H1 (cell line): ENCODE measurements around the gene DISC1. TPM values are rescaled to one million over a fixed set of nuclear protein-coding genes. Genes with fewer than 3 reads are reported as not detected.

Experiments
- HDAC2 ChIP-seq, 2 experiments: fragments of 300-600 bp in 1 of 2; sonication (generic) in 1 of 2; IDR thresholded peaks; 2 replicates each; pipeline ENCODE4 v1.6.1; 2011 to 2012; ENCODE audit warnings: low read depth in 2 of 2, low read length in 2 of 2, mild to moderate bottlenecking in 2 of 2, moderate library complexity in 2 of 2, borderline replicate concordance in 1 of 2, inconsistent platforms in 1 of 2
- polyA plus RNA-seq, 7 experiments: library from polyadenylated mRNA; depleted of rRNA in 3 of 7; stranded (reverse) in 5 of 7; unstranded in 2 of 7; fragments of >200 nt in 5 of 7; fragments of 200-250 nt in 2 of 7; gene quantifications; 1 replicate in 5 of 7; 2 replicates in 1 of 7; 4 replicates in 1 of 7; pipeline versions ENCODE4 v1.2.1 to v1.2.3, GENCODE V29; 2011 to 2013; ENCODE audit warnings: missing spikeins in 2 of 7, mixed read lengths in 2 of 7
- total RNA-seq: library from RNA; stranded (reverse); fragmentation: NEBNext Ultra II Directional; extraction: Animal tissue kit (Norgen Biotek cat#: 25700); gene quantifications from 2 replicates; pipeline ENCODE4 v1.2.1, GENCODE V29; 2021

Gene DISC1
- total and polyA plus RNA-seq, 2 of the 8 experiments (the other 6 are each of a cell fraction or from before 2014, with no cell fraction given), result 1.1 to 3.5 TPM

DNA sequence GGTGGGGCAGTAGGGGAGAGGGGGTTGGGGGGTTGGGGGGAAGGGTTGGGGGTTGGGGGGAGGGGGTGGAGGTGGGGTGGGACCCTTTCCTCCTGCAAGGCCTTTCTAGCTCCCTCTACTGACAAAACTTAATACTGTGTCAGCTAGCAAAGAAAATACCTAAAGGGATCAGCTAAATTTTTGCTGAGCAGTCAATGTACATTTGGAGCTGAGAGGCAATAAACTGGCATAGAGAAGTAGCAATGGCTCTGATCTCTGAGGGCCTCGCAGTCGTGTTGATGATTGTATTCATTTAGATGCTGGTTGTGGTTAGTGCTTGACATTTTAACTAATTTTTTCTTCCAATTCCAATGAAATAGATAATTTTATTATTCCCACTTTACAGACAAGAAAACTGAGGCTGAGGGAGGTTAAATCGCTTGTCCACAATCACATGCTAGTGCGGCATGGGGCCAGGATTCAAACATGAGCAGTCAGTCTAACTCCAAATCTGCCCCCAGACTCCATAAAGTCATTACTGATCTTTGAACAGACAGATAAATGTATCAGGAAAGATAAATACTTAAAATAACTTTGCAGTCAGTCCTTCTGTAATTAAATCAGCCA is 357.1 kb downstream of the DISC1 start (continued):
- 0 out of 4 replicates have a peak, but pooled peaks of 1 of the 2 experiments have one; percentile 35 for TF ChIP-seq HDAC2 (IDR thresholded peaks at IDR 0.05; ENCODE audit: borderline replicate concordance in 1 of 2, low read depth in 2 of 2, low read length in 2 of 2)
